Naive B cell (primary cell): ENCODE results near the gene SLC22A4. TPM values are rescaled to one million over a fixed set of nuclear protein-coding genes. Genes with fewer than 3 reads are reported as not detected.

Experiments
- ATAC-seq, 2 donors: fragments of 150-1000 bp; cut with Tn5 transposase; 2 replicates each; pipeline ENCODE4 v1.10.0; 2021; ENCODE audit warnings: low read depth in 2 of 2, mild to moderate bottlenecking in 2 of 2, moderate library complexity in 2 of 2
- DNase-seq: peaks from one replicate; pipeline ENCODE4 v3.0.0; 2022
- H3K27ac Mint-ChIP-seq, 6 donors: one replicate each; pipeline ENCODE4 v1.8.0; 2020 to 2022; ENCODE audit warnings: mild to moderate bottlenecking in 6 of 6, mixed read lengths in 6 of 6, moderate library complexity in 5 of 6, inconsistent platforms in 2 of 6
- H3K27me3 Mint-ChIP-seq, 3 donors: one replicate each; pipeline ENCODE4 v1.8.0; 2021 to 2022; ENCODE audit warnings: mixed read lengths in 3 of 3, mild to moderate bottlenecking in 1 of 3
- H3K36me3 Mint-ChIP-seq, 2 donors: one replicate each; pipeline ENCODE4 v1.8.0; 2020 to 2022; ENCODE audit warnings: mixed read lengths in 2 of 2, inconsistent platforms in 1 of 2, mild to moderate bottlenecking in 1 of 2
- H3K4me1 Mint-ChIP-seq, 3 donors: one replicate each; pipeline ENCODE4 v1.8.0; 2020 to 2022; ENCODE audit warnings: mixed read lengths in 3 of 3, inconsistent platforms in 1 of 3, mild to moderate bottlenecking in 1 of 3, moderate library complexity in 1 of 3
- H3K4me3 Mint-ChIP-seq, 8 donors: one replicate each; pipeline ENCODE4 v1.8.0; 2020 to 2022; ENCODE audit warnings: mild to moderate bottlenecking in 8 of 8, mixed read lengths in 8 of 8, moderate library complexity in 8 of 8, inconsistent platforms in 2 of 8
- H3K9me3 Mint-ChIP-seq, 7 donors: one replicate each; pipeline ENCODE4 v1.8.0; 2020 to 2022; ENCODE audit warnings: mixed read lengths in 7 of 7, mild to moderate bottlenecking in 5 of 7, inconsistent platforms in 2 of 7, moderate library complexity in 1 of 7
- polyA plus RNA-seq, 6 donors: library from polyadenylated mRNA; unstranded; fragments of 300-500 nt; fragmentation: Illumina TruSeq; gene quantifications; one replicate each; pipeline ENCODE4 v1.2.3, GENCODE V29; 2021; ENCODE audit warnings: low read depth in 6 of 6

Gene SLC22A4
- polyA plus RNA-seq, 6 donors from 2014 or later, result not detected

DNA sequence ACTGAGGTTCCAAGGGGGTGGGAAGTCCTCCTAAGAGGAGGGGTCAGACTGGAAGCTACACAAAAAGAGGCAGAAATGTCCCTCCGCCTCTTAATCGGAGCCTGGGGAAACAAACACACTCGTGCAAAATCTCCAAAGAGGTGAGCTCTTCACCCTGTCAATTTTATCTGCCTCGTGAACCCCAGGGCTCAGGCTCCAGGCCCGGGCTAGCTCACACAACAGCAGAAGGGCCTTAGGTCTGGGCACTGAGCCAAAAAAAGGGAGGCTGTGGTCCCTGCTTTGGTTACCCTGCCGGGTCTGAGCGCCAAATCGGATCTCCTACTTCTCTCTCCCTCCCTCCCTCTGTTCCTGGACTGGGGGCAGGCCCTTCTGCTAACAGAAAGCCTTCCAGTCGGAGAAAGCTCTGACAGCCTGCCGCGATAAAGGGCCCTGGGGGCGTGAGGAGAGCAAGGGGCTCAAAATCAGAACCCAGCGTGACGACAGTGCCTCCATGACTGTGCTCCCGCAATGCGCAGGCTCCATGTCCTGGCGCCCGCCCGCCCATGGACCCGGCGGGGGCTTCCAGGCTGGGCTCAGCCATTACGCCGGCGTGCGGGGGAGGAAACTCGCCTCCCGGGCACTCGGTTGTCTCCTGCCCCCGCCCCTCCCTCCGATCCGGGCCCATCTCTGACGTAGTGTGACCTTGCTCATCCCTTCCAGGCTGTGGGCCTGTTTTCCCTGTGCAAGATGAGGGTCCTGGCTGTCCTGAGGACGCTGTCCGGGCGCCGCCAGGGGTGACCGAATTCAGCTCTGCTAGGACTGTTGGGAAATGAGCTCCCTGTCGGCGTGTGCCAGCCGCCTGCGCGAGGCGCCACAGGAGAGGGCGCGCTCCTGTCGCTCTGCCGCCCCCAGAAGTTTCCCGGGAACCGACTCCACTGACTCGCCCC is 865 bp upstream of the SLC22A4 start:
- ATAC-seq (peak; percentile 44 to 50), DNase-seq (peak; percentile 27)
- no peaks in the 10 kb centered on the region for H3K36me3 Mint-ChIP-seq
- H3K9me3 Mint-ChIP-seq, result peaks cover 0 to 1% (median 0%) of the 10 kb centered on the region in 7 donors
- peak overlapping the region; percentile 80 to 96 (median 92) for H3K4me3 Mint-ChIP-seq
- peaks cover 12 to 19% (median 12%) of the 10 kb centered on the region in 3 donors for H3K4me1 Mint-ChIP-seq
- peak overlapping the region in 2 of 6 donors; percentile 56 to 76 for H3K27ac Mint-ChIP-seq
- H3K27me3 Mint-ChIP-seq, result peaks cover 36 to 61% (median 50%) of the 10 kb centered on the region in 3 donors

DNA sequence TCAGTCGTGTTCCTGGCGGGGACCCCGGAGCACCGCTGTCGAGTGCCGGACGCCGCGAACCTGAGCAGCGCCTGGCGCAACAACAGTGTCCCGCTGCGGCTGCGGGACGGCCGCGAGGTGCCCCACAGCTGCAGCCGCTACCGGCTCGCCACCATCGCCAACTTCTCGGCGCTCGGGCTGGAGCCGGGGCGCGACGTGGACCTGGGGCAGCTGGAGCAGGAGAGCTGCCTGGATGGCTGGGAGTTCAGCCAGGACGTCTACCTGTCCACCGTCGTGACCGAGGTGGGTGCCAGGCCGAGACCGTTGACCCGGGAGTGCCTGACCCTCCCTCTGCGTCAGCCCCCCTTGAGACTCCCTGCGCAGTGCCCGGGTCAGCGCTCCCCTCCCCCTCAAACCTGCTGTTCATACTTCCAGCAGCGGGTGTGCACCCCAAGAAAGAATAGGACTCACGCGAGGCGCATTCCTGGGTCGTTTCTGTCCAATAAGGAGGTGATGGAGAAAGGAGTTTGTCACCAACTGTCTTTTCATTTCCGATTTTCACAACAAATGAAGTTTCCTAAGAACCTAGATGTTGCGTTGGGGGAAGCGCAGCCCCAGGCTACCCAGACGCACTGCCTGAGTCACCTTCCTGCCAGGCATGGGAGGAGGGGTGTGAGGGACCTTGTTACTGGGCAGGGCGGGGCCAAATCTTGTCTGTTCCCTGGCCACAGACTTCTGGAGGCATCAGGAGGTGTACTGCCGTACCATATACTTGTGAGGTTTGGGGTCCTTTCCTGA is 722 bp downstream of the SLC22A4 start:
- H3K4me3 Mint-ChIP-seq, result peak overlapping the region; percentile 81 to 96 (median 92)
- ATAC-seq (peak; percentile 5), DNase-seq (no peak)
- peaks cover 12 to 19% (median 12%) of the 10 kb centered on the region in 3 donors for H3K4me1 Mint-ChIP-seq
- peak overlapping the region in 3 of 6 donors; percentile 13 to 56 (median 52) for H3K27ac Mint-ChIP-seq
- H3K27me3 Mint-ChIP-seq, result peaks cover 25 to 50% (median 39%) of the 10 kb centered on the region in 3 donors
- no peaks in the 10 kb centered on the region for H3K9me3 Mint-ChIP-seq
- no peaks in the 10 kb centered on the region for H3K36me3 Mint-ChIP-seq

DNA sequence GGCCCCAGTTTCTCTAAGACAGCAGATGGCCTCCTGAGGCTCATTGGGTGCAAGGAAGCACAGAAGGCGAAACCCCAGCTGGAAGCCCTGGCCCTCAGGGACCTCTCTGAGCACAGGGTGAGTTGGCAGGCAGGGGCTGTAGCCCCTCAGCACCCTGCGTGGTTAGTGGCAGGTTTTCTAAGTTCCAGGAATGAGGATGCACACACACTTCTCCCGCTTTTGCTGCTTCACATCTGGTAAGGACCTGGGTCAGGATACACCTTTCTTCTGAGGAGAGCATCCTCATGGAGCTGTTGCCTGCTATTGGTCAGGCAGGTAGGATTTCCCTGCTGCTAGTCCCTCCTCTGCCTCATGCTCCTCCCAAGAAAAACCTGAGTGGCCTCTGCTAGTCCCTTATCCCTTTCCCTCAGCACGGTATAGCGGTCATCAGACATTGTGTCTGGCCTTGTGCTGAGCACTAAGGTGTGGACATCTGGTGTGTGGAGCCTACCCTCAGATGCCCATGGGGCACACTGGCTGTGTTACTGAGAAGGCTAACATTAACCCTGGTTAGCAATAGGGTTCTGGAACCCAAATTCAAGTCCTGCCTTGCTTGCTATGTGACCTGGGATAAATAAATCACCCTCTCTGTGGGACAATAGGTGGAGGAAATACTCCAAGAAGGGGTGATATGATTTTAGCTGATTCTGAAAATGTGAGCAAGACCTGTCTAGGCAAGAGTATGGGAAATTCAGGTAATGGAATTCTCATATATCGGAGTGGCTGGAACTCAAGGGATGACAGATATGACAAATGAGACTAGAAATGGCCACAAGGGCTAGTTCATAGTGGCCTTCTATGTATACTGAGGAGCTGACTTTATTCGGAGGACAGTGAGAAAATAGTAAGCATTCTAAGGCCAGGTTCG is 1.6 kb downstream of the SLC22A4 start:
- Mint-ChIP-seq H3K4me3 (peak overlapping the region; percentile 81 to 96 (median 87)), H3K27ac (no peak overlapping the region), H3K27me3 (peaks cover 18 to 50% (median 36%) of the 10 kb centered on the region in 3 donors), H3K4me1 (peaks cover 12 to 19% (median 12%) of the 10 kb centered on the region in 3 donors), H3K36me3 (no peaks in the 10 kb centered on the region), H3K9me3 (no peaks in the 10 kb centered on the region)
- ATAC-seq (no peak), DNase-seq (no peak)

DNA sequence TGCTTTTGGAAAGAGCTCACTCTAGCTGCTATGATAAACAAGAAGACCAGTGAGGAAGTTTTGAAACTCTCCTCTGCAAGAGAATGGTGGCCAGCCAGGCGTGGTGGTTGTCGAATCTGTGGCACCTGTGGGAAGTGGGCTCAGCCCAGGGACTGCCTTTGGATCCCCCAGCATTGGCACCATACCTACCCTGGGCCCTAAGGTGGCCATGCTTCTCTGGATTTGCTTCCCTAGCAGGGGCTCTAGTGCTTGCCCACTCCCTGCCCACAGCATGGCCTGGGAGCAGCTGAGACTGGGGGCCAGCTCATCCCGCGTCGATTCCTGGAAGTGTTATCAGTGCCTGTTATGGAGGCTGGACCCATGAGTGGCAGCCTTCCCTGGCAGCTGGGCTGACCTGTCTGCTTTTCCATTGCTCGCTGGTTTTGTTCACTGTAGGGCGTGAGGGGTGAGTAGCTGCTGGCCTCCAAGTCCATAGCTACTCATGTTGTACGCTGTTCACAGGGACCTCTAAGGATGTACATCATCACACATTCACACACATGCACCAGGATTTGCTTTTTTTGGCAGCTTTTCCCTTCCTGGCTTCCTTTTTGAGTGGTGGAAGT is 2.3 kb downstream of the SLC22A4 start:
- Mint-ChIP-seq H3K36me3 (no peaks in the 10 kb centered on the region), H3K4me3 (peak overlapping the region in 2 of 8 donors; percentile 5 to 86), H3K27me3 (peaks cover 18 to 50% (median 31%) of the 10 kb centered on the region in 3 donors), H3K4me1 (peaks cover 12 to 19% (median 12%) of the 10 kb centered on the region in 3 donors), H3K9me3 (no peaks in the 10 kb centered on the region), H3K27ac (no peak overlapping the region)
- DNase-seq, result no peak
- no peak for ATAC-seq

DNA sequence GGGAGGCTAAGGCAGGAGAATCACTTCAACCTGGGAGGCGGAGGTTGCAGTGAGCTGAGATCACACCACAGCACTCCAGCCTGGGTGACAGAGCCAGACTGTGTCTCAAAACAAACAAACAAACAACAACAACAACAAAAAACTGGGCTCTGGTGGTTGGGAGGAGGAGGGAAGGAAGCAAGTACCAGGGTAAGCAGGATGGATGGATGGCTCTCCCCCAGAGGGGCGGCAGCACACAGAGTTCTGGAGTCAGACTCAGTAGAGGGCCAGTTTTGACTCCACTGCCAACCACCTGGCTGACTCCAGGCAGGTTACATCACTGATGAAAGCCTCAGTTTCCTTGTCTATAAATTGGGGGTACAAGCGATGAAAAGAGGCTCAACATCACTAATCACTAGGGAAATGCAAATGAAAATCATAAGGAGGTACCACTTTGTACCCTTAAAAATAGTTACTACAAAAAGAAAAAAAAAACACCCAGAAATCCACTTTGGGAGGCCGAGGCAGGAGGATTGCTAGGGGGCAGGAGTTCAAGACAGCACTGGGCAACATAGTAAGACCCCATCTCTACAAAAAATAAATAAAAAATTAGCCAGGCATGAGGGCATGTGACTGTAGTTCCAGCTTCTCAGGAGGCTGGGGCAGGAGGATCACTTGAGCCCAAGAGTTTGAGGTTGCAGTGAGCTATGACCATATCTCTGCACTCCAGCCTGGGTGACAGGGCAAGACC is 3.2 kb downstream of the SLC22A4 start:
- Mint-ChIP-seq H3K27ac (no peak overlapping the region), H3K27me3 (peaks cover 18 to 50% (median 31%) of the 10 kb centered on the region in 3 donors), H3K9me3 (no peaks in the 10 kb centered on the region), H3K4me1 (peaks cover 12 to 19% (median 12%) of the 10 kb centered on the region in 3 donors), H3K36me3 (no peaks in the 10 kb centered on the region), H3K4me3 (no peak overlapping the region)
- ATAC-seq (no peak), DNase-seq (no peak)

DNA sequence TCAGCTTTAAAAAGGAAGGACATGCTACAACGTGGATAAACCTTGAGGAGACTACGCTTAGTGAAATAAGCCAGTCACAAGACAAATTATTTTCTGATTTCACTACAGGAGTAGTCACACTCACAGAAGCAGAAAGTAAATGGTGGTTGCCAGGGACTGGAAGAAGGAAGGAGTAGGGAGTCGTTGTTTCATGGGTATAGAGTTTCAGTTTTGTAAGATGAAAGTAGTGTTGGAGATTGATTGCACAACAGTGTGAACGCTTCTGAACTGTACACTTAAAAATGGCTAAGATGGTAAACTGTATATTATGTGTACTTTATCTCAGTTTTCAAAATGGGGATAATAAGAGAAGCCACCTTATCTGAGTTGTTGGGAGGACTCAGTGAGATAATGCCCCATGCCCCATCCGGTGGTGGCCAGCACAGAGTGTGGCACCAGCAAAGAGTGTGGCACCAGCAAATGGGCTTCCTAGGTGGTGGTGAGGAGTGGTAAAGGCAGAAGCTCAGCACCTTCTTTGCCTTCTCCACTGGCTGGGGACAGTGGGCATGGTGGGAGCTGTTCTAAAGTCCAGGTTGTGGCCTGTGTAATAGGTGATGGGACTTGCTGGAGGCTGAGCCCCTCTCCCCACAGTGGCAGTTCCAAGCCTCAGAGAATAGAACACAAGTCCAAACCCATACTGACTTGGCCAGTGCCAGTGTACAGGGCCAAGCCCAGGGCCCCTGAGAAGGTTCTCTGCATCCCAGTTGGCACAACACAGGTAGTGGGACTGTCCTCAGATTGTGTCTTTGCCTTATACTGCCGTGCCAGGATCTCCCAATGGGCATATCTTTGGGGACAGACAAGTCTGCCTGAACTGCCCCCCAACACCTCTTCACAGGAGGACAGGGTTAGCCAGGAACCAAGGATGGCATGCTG is 4.4 kb downstream of the SLC22A4 start:
- DNase-seq (no peak), ATAC-seq (no peak)
- Mint-ChIP-seq H3K27ac (no peak overlapping the region), H3K4me3 (no peak overlapping the region), H3K4me1 (peaks cover 10 to 12% (median 12%) of the 10 kb centered on the region in 3 donors), H3K36me3 (peaks cover 0 to 3% of the 10 kb centered on the region in 2 donors), H3K9me3 (no peaks in the 10 kb centered on the region), H3K27me3 (peaks cover 14 to 42% (median 31%) of the 10 kb centered on the region in 3 donors)

DNA sequence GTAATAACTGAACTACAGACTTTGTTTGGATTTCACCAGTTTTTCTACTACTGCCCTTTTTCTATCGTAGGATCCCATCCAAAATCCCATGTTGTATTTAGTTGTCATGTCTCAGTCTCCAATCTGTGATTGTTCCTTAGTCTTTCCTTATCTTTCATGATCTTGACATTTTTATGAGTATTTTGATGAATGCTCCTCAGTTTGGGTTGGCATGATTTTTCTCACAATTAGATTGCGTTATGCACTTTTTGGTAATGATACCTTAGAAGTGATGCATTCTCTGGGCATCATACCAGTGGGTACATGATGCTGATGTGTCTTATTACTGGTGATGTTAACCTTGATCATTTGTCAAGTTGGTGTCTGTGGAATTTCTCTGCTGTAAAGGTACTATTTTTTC is 5.7 kb downstream of the SLC22A4 start:
- no peak overlapping the region for H3K27ac Mint-ChIP-seq
- peaks cover 14 to 29% (median 24%) of the 10 kb centered on the region in 3 donors for H3K27me3 Mint-ChIP-seq
- H3K36me3 Mint-ChIP-seq, result peaks cover 0 to 14% of the 10 kb centered on the region in 2 donors
- H3K4me1 Mint-ChIP-seq, result peaks cover 4 to 6% (median 4%) of the 10 kb centered on the region in 3 donors
- no peak overlapping the region for H3K4me3 Mint-ChIP-seq
- ATAC-seq (no peak), DNase-seq (no peak)
- peaks cover 2 to 13% (median 5%) of the 10 kb centered on the region in 7 donors for H3K9me3 Mint-ChIP-seq

DNA sequence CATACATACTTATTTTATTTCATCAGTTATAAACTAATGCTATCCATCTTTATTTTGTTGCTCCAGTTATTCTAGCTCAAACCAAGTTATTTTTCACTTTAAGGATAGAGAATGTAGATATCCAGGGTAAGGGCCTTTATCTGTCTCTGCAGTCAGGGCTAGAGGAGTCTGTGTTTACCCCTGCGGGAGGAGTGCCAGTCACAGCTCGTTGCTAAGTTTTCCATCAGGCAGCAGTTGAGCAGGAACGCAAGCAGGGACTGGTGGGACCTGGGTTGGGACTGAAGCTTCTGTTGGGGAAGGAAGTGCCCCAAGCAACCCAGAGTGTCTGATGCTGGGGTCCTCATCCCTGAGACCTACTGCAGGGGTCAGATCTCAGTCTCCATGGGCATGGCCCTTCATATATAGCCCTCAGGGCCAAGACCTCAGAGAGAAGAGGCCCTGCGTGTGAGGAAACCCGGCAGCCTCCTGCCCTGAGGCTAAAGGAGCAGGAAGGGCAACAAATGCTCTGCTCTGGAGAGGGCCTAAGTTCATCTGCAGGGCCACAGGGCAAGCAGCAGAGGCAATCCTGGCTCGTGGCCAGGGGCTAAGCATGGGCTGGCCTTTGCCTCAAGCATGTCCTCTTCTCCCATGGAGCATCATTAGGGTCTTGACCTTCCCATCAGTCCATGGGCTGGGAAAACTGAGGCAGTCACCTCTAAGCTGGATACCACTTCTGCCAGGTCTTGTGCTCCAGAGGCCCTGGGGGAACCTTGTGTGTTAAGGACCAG is 6.6 kb downstream of the SLC22A4 start:
- ATAC-seq (no peak), DNase-seq (no peak)
- H3K9me3 Mint-ChIP-seq, result peaks cover 8 to 20% (median 11%) of the 10 kb centered on the region in 7 donors
- H3K27me3 Mint-ChIP-seq, result peaks cover 6 to 21% (median 16%) of the 10 kb centered on the region in 3 donors
- no peak overlapping the region for H3K27ac Mint-ChIP-seq
- no peak overlapping the region for H3K4me3 Mint-ChIP-seq
- H3K4me1 Mint-ChIP-seq, result no peaks in the 10 kb centered on the region
- peaks cover 5 to 22% of the 10 kb centered on the region in 2 donors for H3K36me3 Mint-ChIP-seq

DNA sequence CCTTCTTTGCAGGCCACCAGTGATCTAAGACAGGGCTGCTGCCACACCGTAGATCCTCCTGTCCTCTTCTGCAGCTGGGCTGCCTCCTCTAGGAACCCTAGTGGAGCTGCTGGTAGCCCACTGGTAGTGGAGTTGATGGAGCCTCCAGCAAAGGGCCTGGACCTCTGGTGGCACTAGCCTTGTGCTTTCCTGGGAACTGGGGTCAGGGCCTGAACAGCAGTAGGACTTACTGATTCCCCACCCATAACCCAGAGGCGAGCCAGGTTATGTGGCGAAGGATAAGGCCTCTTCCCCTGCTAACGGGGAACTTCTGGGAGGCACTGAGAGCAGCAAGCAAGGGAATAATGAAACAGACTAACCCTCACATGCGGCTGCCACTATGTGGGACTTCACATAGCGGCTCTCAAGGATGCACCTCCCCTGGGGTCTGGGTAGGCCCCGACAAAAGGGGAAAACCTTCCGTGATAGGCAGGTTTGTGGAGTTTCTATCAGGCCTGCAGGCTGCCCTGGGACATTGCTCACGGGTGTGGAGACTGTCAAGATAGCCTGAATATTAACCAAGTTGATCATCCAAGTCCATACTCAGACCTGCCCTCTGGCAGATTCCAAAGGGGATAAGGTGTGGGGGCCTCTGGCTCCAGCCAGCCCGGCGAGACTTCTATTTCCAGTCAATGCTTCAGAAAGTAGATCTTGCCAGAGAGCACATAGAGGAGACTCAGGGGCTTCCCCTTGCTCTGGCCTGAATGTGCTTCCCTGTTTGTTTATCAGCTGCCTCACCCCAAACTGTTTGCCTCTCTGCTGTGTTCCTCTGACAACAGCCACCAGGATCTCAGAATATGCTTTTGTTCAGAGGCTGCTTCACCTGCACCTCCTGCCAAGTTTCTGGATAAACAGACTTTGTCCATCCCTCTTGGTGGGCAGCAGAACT is 7.4 kb downstream of the SLC22A4 start:
- ATAC-seq (no peak), DNase-seq (no peak)
- Mint-ChIP-seq H3K4me3 (no peak overlapping the region), H3K9me3 (peaks cover 8 to 20% (median 11%) of the 10 kb centered on the region in 7 donors), H3K4me1 (no peaks in the 10 kb centered on the region), H3K27ac (no peak overlapping the region), H3K27me3 (peaks cover 0 to 13% (median 7%) of the 10 kb centered on the region in 3 donors), H3K36me3 (peaks cover 5 to 22% of the 10 kb centered on the region in 2 donors)

DNA sequence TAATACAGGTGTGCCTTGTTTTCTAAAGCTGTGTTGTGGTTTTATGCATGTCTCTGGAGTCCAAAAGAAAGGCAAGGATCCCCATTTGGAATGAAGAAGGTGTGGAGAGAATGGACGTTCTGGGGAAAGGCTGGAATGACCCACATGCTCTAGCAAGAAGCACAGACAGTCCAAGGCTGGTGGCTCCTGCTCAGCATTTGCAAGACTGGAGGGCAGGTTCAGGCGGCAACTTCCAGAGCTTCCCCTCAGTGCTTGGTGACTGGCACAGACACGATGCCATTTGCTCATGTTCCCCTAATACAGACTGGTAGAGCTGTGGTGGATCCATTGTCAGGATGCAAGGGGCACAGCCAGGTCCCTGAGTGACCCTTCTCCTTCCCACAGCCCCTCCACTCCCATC is 8.2 kb downstream of the SLC22A4 start:
- peaks cover 0 to 5% (median 2%) of the 10 kb centered on the region in 3 donors for H3K27me3 Mint-ChIP-seq
- no peak overlapping the region for H3K27ac Mint-ChIP-seq
- peaks cover 5 to 22% of the 10 kb centered on the region in 2 donors for H3K36me3 Mint-ChIP-seq
- H3K9me3 Mint-ChIP-seq, result peaks cover 8 to 20% (median 11%) of the 10 kb centered on the region in 7 donors
- DNase-seq, result no peak
- no peak for ATAC-seq
- no peak overlapping the region for H3K4me3 Mint-ChIP-seq
- H3K4me1 Mint-ChIP-seq, result no peaks in the 10 kb centered on the region
